ENCODE results near the gene ANGPTL2. TPM values are rescaled to one million over a fixed set of nuclear protein-coding genes. Genes with fewer than 3 reads are reported as not detected.

Gene ANGPTL2
- total RNA-seq, 6 donors from 2014 or later = 3.9 to 26.0 (median 7.9) TPM

DNA sequence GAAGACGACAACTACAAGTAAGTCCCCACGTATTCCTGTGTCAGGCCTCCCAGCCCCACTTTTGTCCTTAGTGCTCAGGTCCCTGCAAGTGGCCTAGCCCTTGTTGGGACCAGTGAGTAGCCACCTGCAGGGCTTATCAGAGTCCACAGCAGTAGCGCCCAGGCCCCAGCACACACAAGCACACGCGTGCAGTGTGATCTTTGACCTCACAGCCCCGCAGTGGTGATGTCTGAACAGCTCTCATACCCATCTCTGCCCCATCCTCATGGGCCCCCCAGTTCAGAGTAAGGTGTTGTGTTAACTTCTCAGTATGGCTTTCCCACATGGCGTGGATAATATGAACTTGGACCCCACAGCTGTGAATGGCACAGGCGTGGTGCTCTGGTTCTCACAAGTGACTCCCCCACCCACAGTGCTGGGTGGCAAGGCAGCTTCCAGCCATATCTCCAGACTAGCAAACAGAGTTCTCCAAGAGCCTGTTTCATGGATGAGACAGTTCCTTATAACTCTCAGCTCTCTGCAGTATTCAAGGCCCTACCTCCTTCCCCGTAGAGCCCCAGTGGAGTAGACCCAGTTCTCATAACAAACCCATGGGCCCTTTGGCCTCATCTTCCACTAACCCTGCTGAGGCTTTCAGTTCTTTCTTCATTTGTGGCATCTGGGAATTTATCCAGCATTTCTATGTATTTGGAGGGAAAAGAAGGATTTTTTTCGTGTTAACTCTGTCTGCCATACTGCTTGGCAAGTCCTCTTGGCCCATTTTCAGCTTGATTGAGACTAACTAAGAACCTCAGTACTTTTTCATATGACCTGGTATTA lies 46.5 kb upstream of the ANGPTL2 start:
- no peaks in the 10 kb centered on the region for H3K27me3 ChIP-seq
- no peaks in the 10 kb centered on the region for H3K9me3 ChIP-seq
- no peak overlapping the region for H3K4me3 ChIP-seq
- no peak for TF ChIP-seq POLR2A (IDR thresholded peaks at IDR 0.05)
- no peak for TF ChIP-seq EP300 (IDR thresholded peaks at IDR 0.05)
- TF ChIP-seq, protein P1, sequence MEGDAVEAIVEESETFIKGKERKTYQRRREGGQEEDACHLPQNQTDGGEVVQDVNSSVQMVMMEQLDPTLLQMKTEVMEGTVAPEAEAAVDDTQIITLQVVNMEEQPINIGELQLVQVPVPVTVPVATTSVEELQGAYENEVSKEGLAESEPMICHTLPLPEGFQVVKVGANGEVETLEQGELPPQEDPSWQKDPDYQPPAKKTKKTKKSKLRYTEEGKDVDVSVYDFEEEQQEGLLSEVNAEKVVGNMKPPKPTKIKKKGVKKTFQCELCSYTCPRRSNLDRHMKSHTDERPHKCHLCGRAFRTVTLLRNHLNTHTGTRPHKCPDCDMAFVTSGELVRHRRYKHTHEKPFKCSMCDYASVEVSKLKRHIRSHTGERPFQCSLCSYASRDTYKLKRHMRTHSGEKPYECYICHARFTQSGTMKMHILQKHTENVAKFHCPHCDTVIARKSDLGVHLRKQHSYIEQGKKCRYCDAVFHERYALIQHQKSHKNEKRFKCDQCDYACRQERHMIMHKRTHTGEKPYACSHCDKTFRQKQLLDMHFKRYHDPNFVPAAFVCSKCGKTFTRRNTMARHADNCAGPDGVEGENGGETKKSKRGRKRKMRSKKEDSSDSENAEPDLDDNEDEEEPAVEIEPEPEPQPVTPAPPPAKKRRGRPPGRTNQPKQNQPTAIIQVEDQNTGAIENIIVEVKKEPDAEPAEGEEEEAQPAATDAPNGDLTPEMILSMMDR (IDR thresholded peaks at IDR 0.05) = no peak
- TF ChIP-seq POLR2AphosphoS5 (IDR thresholded peaks at IDR 0.05) = no peak
- 92 to 93% methylated on average over 7 to 10 of the region's 10 CpGs for WGBS, 2 donors
- H3K4me1 ChIP-seq = no peaks in the 10 kb centered on the region
- DNase-seq (no peak), ATAC-seq (ENCODE audit: low FRiP score in 2 of 2) (no peak)
- H3K36me3 ChIP-seq = no peaks in the 10 kb centered on the region
- H3K27ac ChIP-seq = no peak overlapping the region

DNA sequence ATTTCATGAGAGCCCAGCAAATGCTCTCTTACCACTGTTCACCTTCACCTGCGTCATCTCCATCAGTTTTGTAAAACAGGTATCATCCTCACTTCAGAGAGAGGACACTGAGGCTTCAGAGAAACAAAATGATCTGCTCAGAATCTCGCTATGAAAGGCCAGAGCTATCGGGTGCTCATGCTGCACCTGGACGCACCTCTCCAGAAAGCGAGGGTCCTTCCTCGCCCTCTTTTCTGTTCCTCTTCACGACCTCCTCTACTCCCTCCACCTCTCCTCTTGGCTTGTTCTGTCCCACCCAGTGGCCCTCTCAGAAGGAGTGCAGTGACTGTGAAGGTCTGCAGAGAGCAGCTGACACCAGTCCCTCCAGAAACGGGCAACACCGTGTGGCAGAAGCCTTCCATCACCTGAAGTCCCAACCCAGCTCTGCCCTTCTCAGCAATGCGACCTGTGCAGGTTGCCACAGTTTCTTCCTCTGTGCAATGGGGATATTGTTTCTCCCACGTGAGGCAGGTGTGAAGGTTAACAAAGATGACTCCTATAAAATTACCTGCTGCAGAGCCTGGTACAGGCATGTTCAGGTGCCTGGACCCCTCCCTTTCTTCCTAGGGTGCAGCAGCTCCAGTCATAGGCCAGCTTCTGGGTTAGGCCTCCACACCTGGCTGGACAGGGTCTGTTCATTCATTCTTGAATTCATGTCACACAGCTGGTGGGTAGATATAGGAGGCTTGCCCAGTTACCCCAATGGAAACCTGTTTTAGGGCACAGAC lies 45.3 kb upstream of the ANGPTL2 start:
- H3K36me3 ChIP-seq = no peaks in the 10 kb centered on the region
- no peak overlapping the region for H3K4me3 ChIP-seq
- TF ChIP-seq, protein P1 (IDR thresholded peaks at IDR 0.05) = no peak
- TF ChIP-seq POLR2AphosphoS5 (IDR thresholded peaks at IDR 0.05) = no peak
- no peak for TF ChIP-seq POLR2A (IDR thresholded peaks at IDR 0.05)
- no peak for TF ChIP-seq EP300 (IDR thresholded peaks at IDR 0.05)
- H3K9me3 ChIP-seq = no peaks in the 10 kb centered on the region
- no peak for DNase-seq
- peaks cover 0 to 2% (median 0%) of the 10 kb centered on the region in 4 donors for H3K4me1 ChIP-seq
- no peak for ATAC-seq (ENCODE audit: low FRiP score in 2 of 2)
- WGBS, 2 donors = 92 to 95% methylated on average over 11 of the region's 11 CpGs
- no peak overlapping the region for H3K27ac ChIP-seq
- H3K27me3 ChIP-seq = no peaks in the 10 kb centered on the region

DNA sequence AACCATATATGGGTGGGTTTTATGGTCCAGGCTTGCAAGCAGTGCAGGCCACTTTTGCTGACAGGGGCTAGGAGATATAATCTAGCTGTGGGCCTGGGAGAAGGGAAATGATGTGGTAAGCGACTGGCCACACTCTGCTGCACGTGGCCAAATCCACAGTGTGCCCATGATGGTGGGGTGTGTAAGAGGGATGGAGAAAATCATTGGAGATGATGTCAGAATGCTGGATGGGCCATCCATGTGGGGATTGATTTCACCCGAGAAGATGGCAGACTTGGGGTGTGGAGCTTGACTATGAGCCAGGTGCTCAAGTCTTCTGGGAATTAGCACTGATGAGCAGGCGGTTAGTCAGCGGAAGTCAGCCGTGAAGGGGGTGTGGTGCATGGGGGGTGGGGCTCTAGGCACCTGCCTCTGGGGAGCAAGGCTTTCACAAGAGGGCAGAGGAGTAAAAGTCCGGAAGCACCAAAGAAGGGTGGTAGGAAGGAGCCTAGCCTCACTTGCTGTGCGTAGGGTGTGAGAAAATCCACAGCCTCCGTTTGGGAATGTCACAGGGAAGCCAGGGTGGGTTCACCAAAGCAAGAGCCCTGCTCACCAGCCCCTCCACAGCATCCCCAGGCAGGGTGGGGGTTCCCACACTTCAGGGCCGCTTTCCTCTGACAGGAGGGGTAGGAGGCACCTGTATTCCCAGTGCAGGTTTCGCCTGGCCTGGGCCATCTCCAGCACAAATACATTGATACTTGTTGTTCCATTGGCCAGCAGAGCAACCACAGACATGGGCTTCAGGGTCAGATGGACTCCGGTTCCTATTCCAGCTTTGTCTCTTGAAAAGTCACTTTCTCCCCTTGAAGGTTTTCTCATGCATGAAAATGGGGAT lies 44.5 kb upstream of the ANGPTL2 start:
- Histone ChIP-seq H3K4me1 (peaks cover 0 to 9% (median 0%) of the 10 kb centered on the region in 4 donors), H3K27ac (no peak overlapping the region), H3K36me3 (no peaks in the 10 kb centered on the region), H3K9me3 (no peaks in the 10 kb centered on the region), H3K4me3 (no peak overlapping the region), H3K27me3 (no peaks in the 10 kb centered on the region)
- ATAC-seq (ENCODE audit: low FRiP score in 2 of 2) = no peak
- 85 to 91% methylated on average over 10 to 12 of the region's 12 CpGs for WGBS, 2 donors
- no peak for DNase-seq
- TF ChIP-seq, protein P1 (IDR thresholded peaks at IDR 0.05) = no peak
- TF ChIP-seq POLR2A (IDR thresholded peaks at IDR 0.05) (no peak), POLR2AphosphoS5 (IDR thresholded peaks at IDR 0.05) (no peak), EP300 (IDR thresholded peaks at IDR 0.05) (no peak)

DNA sequence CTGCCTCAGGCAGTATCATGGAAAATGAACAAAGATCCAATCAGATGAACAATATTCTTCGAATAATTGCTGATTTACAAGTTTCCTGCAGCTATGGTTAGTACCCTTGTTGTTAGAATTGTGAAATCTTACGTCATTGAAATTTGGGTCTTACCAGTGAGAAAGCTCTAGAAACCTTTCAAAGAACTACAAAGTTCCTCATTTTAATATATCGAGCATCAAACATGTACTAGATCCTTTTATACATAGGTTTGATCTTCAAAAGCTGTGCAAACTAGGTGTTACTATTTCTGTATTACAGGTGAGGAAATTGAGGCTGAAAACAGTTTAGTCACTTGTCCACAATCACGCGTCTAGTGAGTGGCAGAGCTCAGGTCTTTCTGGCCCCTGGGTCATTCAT lies 43.7 kb upstream of the ANGPTL2 start:
- no peak for TF ChIP-seq POLR2AphosphoS5 (IDR thresholded peaks at IDR 0.05)
- TF ChIP-seq EP300 (IDR thresholded peaks at IDR 0.05) = no peak
- TF ChIP-seq, protein P1 (IDR thresholded peaks at IDR 0.05) = no peak
- no peak for TF ChIP-seq POLR2A (IDR thresholded peaks at IDR 0.05)
- H3K4me1 ChIP-seq = peaks cover 0 to 13% (median 0%) of the 10 kb centered on the region in 4 donors
- no peak for ATAC-seq (ENCODE audit: low FRiP score in 2 of 2)
- DNase-seq = no peak
- 75 to 82% methylated on average over 5 of the region's 5 CpGs for WGBS, 2 donors
- H3K9me3 ChIP-seq = no peaks in the 10 kb centered on the region
- no peaks in the 10 kb centered on the region for H3K27me3 ChIP-seq
- H3K27ac ChIP-seq = no peak overlapping the region
- H3K36me3 ChIP-seq = no peaks in the 10 kb centered on the region
- H3K4me3 ChIP-seq = no peak overlapping the region
